ENCODE results near the gene LRRK1.

The LRRK1 gene

DNA sequence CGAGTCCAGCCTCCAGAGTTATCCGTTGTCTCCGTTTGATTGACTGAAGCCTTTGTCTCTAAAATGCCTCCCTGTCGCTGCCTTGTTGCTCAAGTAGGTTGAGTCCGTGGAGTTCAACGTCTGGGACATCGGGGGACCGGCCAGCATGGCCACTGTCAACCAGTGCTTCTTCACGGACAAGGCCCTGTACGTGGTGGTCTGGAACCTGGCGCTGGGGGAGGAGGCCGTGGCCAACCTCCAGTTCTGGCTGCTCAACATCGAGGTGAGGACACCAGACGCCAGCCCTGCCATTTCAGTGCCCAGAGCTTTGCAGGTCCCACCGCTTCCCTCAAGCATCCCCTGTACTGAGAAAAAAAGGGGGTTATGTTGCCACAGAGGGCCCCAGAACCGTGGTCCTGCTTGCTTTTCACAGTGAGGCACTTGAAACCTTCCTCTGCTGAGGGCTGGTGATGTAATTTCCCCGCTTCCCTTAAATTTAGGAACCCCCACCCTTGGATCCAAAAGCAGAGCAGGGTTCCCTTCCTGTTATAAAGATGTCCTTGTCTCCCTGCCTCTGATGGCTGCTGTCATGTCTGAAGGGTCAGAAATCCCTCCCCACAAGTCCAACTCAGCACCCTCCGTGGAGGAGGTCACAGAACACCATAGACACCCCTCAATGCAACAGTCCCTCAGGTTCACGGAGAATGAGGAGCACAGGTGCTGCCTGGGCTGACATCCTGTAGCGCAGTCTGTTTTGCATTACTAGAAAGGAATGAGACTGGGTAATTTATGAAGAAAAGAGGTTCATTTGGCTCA, 105.7 kb downstream of the LRRK1 start:
- DNase-seq (ENCODE audit: low read depth), result no peak

DNA sequence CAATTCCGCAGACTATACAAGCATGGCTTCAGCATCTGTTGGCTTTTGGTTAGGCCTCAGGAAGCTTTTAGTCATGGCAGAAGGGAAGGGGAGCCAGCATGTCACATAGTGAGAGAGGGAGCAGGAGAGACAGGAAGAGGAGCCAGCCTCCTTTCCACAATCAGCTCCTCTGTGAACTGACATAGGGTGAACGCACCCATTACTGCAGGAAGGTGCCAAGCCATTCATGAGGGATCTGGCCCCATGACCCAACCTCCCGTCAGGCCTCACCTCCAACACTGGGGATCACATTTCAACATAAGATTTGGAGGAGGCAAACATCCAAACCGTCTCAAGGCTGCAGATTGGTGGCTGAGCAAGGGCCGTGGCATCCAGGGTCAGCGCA, 106.3 kb downstream of the LRRK1 start:
- no peak for DNase-seq (ENCODE audit: low read depth)

GRCh38 chr15:101025896-101026631, 106.9 kb downstream of the LRRK1 start:
- DNase-seq (ENCODE audit: low read depth), result no peak

GRCh38 chr15:101026656-101027272, 107.6 kb downstream of the LRRK1 start:
- no peak for DNase-seq (ENCODE audit: low read depth)

GRCh38 chr15:101027273-101027901, 108.2 kb downstream of the LRRK1 start:
- DNase-seq (ENCODE audit: low read depth), result no peak

- DNase-seq (ENCODE audit: low read depth), result no peak
Observed at GRCh38 chr15:101027920-101028319, 108.8 kb downstream of the LRRK1 start.

GRCh38 chr15:101028321-101028720, 109.2 kb downstream of the LRRK1 start:
- no peak for DNase-seq (ENCODE audit: low read depth)

DNA sequence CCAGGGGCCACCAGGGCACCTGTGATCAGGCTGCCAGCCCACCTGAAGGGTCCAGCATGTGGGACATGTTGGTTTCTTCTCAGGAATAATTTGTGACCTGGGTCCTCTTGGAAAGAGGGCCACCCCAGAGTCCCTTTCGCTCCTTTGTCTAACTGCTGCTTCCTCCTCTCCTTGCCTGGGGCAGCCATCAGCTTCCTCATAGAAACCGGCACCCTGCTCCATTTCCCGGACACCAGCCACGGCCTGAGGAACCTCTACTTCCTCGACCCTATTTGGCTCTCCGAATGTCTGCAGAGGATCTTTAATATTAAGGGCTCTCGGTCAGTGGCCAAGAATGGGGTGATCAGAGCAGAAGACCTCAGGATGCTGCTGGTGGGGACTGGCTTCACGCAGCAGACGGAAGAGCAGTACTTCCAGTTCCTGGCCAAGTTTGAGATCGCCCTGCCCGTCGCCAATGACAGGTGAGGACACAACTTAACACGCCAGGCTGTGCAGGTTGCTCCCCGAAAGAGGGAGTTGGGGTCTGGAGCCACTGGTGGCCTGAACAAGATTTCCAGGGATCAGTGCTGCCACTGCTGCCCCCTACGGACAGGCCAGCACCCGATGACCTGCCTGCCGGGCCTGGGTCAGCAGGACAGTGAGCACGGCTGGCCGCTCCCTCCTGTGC, 109.7 kb downstream of the LRRK1 start:
- DNase-seq (ENCODE audit: low read depth), result no peak

- no peak for DNase-seq (ENCODE audit: low read depth)
Observed at GRCh38 chr15:101029971-101030661, 111.0 kb downstream of the LRRK1 start.

- no peak for DNase-seq (ENCODE audit: low read depth)
Observed at GRCh38 chr15:101031213-101031612, 112.1 kb downstream of the LRRK1 start.

DNA sequence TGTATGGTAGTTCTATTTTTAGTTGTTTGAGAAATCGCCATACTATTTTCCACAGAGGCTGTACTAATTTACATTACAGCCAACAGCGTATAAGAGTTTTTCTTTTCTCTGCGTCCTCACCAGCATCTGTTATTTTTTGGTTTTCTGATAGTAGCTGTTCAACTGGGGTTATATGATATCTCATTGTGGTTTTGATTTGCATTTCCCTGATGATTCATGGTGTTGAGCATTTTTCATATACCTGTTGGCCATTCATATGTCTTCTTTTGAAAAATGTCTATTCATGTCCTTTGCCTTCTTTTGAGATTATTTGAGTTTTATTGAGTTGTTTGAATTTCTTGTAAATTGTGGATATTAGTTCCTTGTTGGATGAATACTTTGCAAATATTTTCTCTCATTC, 114.6 kb downstream of the LRRK1 start:
- no peak for DNase-seq (ENCODE audit: low read depth)

- no peak for DNase-seq (ENCODE audit: low read depth)
Observed at GRCh38 chr15:101035611-101036010, 116.5 kb downstream of the LRRK1 start.

DNA sequence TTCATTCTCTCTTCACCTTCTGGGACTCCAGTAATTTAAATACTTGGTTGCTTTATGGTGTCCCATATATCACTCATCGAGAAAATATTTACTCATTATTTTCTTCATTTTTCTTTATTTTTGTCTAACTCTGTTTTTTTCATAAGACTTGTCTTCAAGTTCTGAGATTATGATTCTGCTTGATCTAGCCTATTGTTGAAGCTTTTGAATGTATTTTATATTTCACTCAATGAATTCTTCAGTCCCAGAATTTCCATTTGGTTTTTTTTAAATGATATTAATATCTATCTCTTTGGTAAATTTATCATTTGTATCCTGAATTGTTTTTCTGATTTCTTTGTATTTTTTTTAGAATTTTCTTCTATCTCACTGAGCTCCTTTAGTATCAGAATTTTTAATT, 117.0 kb downstream of the LRRK1 start:
- DNase-seq (ENCODE audit: low read depth), result no peak

- DNase-seq (ENCODE audit: low read depth), result no peak
Observed at GRCh38 chr15:101037090-101037830, 118.1 kb downstream of the LRRK1 start.

- DNase-seq (ENCODE audit: low read depth), result no peak
Observed at GRCh38 chr15:101038327-101039003, 119.3 kb downstream of the LRRK1 start.

- DNase-seq (ENCODE audit: low read depth), result no peak
Observed at GRCh38 chr15:101039461-101039860, 120.3 kb downstream of the LRRK1 start.

DNA sequence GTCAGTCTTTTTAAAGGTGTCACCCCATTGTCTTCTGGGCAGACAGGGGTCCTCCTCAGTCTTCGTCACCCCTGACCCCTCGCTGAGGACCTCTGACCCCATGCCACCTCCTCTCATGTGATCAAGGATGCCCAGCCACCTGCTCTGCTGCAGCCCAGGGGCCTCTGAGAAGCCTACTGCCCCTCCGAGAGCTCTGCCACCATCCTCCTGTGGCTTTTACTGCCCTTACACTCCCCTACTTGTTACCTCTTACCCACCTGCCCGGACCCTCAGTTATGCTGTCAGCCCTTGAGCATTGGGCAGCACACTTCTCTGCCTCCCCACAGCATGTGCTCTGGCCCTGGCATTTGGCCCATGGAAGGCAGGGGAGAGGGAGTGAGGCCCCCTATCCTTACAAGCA, 123.2 kb downstream of the LRRK1 start:
- no peak for DNase-seq (ENCODE audit: low read depth)

DNA sequence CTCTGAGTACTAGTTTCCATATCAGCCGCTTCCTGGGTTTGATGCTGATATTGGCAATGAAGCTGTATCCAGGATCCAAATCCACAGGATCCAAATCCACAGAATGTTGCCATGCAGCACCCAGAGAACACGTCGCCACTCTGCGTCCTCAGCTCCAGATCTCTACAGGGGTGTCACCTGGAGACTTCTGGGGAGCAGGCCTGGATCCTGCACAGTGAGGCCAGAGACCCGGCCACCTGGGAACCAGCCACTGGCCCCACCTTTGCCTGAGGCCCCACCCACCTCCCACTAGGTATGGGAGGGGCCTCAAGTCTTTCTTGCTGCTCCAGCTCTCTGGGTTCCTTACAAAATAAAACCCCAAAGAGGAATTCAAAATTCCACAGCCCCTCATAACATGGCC, 123.9 kb downstream of the LRRK1 start:
- DNase-seq (ENCODE audit: low read depth), result no peak

- DNase-seq (ENCODE audit: low read depth), result no peak
Observed at GRCh38 chr15:101043911-101044624, 124.9 kb downstream of the LRRK1 start.
